Measurements from ENCODE around the gene MX2.
"Not testable (repeated sequence)": the region's sequence is repeated elsewhere in the genome, so short reads cannot be mapped to it uniquely, and the experiment has no call there.

MX2 gene

DNA sequence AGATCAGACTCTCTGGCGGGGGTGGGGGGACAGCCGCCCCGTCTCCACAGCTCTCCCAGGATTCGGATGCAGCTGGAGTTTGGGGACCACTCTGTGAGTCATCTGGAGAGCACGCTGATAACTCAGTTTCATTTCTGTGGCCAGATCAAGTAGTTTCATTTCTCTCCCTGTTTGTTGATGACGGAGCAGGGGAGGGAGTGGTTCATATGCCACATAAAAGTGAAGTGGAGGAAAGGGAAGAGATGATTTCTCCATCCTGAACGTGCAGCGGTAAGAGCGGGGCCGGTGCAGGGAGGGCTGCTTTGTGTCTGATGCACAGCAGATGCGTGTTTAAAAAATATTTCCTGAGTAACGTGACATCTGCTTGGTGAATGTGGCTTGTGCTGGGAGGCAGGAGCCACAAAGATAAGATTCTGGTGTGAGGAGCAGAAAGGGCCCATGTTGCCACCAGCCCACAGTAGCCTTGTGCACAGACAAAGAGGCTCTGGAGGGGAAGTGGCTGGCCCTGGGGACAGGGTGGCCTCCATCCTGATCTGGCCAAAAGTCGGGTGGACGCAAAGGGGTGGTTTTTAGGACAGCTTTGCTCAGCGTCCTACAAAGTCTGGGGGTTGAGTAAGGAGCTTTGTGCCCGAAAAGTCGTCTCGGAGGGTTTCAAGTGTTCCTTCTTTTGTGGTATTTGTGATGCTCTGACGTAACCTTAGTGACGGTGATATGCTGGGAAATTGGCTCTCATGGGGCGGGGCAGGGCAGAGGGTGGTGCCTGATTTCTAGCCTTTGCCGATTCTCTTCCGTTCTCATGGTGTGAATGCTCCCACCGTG, at the start of gene MX2:
Gene MX2 (plus strand): TSS at position 242 of the 819 bp plus-strand sequence. CDS start 14,880 bp downstream, outside the sequence.
- DNase-seq (ENCODE audit: low spot score), result peak; percentile 27

DNA sequence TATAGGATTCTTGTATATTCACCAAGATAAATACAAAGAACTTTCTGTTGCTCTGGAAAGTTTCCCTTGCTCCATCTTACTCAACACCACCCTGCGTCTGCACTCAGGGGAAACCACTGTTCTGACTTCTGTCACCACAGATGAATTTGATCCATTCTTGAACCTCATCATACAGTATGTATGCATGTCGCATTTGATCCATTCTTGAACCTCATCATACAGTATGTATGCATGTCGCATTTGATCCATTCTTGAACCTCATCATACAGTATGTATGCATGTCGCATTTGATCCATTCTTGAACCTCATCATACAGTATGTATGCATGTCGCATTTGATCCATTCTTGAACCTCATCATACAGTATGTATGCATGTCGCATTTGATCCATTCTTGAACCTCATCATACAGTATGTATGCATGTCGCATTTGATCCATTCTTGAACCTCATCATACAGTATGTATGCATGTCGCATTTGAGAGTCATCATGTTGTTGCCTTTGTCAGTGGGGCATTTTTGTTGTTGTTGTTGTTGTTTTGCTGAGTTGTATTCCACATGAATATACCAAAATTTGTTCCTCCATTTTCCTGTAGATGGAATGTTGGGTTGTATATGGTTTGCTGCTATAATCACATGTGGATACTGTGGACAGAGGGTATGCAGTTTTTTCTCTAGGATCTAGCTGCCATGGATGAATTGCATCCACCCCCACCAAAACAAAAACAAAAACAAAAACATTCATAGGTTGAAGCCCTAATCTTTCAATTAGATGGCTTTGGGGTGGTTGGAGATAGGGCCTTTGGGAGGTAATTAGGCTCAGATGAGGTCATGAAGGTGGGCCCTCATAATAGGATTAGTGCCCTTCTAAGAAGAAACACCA, 48.3 kb upstream of the MX2 start:
- not testable (repeated sequence) for DNase-seq (ENCODE audit: low spot score)

- DNase-seq (ENCODE audit: low spot score), result no peak
Measured at GRCh38 chr21:41315726-41316125, 46.1 kb upstream of the MX2 start.

DNA sequence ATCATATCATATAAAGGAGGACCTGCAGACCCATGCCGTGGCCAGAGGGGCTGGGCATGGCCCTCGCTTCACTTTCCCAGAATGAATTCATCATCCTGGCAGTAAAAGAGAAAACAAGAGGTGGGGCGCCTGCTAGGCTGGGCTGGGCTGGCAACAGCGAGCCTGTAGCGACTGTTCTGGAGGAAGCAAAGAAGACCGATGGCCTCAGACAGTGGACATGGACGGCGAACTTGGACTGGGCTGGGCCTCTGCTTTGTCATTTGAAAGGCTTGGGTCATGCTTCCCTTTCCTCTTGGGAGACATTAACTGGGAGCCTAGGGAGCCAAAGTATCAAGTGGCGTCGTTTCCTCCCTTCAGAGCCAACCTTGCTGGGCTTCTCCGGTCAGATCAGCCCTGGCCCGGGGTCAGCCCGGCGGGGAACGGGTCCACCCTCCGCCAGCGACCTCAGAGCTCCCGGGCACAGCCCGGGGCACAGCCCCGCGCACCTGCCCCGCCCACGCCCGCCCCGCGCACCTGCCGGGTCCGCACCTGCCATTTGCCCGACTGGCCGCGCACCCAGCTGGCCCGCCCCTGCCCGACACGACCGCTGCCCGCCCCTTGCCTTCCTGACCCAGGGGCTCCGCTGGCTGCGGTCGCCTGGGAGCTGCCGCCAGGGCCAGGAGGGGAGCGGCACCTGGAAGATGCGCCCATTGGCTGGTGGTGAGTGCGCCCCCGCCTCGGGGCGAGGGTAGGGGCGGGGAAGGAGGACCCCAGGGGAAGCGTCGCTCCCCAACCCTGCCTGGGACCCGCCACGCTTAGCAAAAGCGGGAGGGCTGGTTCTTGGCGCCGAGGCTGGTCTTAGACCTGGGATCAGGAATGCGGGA, 45.4 kb upstream of the MX2 start, which contains the start of gene FAM3B:
Gene FAM3B (plus strand): TSS at position 602 of the 863 bp plus-strand sequence. CDS start 79 bp downstream, at position 681.
- no peak for DNase-seq (ENCODE audit: low spot score)

GRCh38 chr21:41317063-41317392, 44.8 kb upstream of the MX2 start:
- no peak for DNase-seq (ENCODE audit: low spot score)

DNA sequence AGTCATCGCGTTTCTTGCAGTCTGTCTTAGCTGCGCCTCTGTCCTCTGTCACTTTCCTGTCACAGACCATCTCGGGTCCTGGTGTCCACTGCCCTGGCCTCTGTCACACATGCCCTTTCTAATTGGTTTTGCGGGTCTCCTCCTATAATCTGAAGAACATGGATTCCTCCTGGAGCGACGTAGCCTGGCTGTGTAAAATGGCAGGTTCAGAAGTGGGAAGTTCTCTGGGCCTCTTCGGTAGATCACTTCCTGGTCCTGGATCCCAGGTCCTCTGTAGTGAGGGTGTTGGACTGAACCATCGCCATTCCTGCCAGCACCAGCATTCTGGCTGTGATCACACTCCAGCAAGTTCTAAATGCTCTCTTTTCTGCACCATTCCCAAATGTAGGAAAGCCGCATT, 44.4 kb upstream of the MX2 start:
- DNase-seq (ENCODE audit: low spot score), result no peak

GRCh38 chr21:41318218-41318617, 43.6 kb upstream of the MX2 start:
- no peak for DNase-seq (ENCODE audit: low spot score)

DNA sequence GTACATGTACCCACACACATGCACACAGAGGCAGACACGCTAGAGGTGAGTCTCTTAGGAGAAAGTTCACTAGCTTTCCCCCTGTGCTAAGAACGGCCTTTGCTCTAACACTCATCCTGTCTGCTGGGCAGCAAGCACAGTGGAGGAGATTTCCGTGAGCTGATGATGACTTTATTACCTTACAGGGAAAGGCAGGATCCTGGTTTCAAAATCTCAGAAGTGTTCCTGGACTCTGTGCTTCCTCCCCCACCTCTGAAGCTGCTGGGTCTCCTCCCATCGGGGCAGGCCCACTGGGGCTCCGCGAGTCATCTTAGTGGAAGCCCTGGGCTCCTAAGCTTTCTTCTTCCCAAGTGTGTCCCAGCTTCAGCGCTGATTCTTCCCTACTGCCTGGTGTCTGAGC, 42.6 kb upstream of the MX2 start:
- DNase-seq (ENCODE audit: low spot score), result no peak

GRCh38 chr21:41321211-41321907, 40.5 kb upstream of the MX2 start:
- no peak for DNase-seq (ENCODE audit: low spot score)

- DNase-seq (ENCODE audit: low spot score), result no peak
Measured at GRCh38 chr21:41321908-41322495, 39.8 kb upstream of the MX2 start.

GRCh38 chr21:41322496-41323382, 39.1 kb upstream of the MX2 start:
- no peak for DNase-seq (ENCODE audit: low spot score)

- no peak for DNase-seq (ENCODE audit: low spot score)
Measured at GRCh38 chr21:41325138-41325912, 36.5 kb upstream of the MX2 start.

GRCh38 chr21:41326414-41327080, 35.3 kb upstream of the MX2 start:
- no peak for DNase-seq (ENCODE audit: low spot score)

DNA sequence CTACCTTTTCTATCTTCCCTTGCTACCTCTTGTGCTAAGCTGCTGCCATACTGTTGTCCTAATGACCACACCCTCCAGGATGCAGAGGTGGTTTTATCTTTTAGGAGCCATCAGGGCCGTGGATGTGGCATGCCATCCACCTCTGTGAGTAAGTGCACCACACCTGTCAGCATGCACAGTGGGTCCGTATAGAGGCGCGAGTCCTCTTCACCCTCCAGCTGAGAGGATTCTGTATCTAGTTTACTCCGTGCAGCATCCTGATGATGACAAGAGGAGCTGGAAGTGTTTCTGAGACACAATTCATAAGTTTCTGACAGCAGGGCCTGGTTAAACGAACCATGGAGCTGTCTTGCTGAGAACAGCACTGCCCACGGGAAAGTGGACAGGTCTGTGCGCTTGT, 34.1 kb upstream of the MX2 start:
- no peak for DNase-seq (ENCODE audit: low spot score)

- DNase-seq (ENCODE audit: low spot score), result no peak
Measured at GRCh38 chr21:41328660-41329607, 32.9 kb upstream of the MX2 start.

DNA sequence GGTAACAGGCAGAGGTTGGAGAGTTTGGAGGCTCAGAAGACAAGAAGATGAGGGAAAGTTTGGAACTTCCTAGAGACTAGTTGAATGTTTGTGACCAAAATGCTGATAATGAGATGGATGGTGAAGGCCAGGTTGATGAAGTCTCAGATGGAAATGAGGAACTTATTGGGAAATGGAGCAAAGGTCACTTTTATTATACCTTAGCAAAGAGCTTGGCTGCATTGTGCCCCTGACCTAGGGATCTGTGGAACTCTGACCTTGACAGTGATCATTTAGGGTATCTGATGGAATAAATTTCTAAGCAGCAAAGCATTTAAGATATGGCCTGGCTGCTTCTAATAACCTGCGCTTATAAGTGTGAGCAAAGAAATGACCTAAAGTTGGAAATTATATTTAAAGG, 28.1 kb upstream of the MX2 start:
- no peak for DNase-seq (ENCODE audit: low spot score)

DNA sequence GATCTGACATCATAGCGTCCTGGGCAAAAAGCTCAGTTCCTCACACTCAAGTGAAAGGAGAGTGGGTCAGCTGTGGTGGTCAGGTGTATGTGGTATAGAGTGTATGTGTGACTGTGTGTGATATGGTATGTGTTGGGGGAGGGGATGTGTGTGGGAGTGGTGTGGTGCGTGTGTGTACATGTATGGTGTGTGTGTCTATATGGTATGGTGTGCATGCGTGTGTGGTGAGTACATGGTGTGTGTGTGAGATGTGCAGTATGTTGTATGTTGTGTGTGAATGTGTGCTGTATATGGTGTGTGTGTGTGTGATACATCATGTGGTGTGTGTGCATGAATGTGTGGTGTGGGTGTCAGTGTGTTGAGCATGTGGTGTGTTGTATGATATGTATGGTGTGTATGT, 24.3 kb upstream of the MX2 start:
- DNase-seq (ENCODE audit: low spot score), result no peak

GRCh38 chr21:41338455-41338854, 23.4 kb upstream of the MX2 start:
- no peak for DNase-seq (ENCODE audit: low spot score)

Data from globus pallidus (tissue), 1 donor.